K562 (cell line): ENCODE measurements around the gene TMPRSS9. TPM values are rescaled to one million over a fixed set of nuclear protein-coding genes. Genes with fewer than 3 reads are reported as not detected.

Experiments
- ATAC-seq: fragments of 200-7000 bp; cut with Tn5 transposase; 3 replicates; pipeline ENCODE4 v1.9.1; 2020; ENCODE audit warnings: moderate library complexity
- BruUV-seq: library from RNA; stranded (reverse); fragments of 400-500 nt; replicated peaks from 2 replicates; lab custom pipeline; 2021; lab: Mats Ljungman, UMichigan
- CTCF ChIA-PET: fragments of 300-600 bp; formaldehyde crosslinking; extraction: SDS; loops from one replicate; lab custom pipeline; 2021; ENCODE audit warnings: low intra/inter-chr PET ratio; lab: Yijun Ruan, JAX
- POLR2A ChIA-PET: fragments of 300-600, 350-650 bp; sonication (Branson Sonifier 250); formaldehyde crosslinking; extraction: SDS; loops from one replicate; lab custom pipeline; 2021; ENCODE audit warnings: antibody characterized with exemption, inconsistent platforms; lab: Yijun Ruan, JAX
- DNase-seq, 4 experiments: peaks; one replicate each; pipeline versions ENCODE4 v3.0.0 to v3.0.0-alpha.2; 2011 to 2018; ENCODE audit warnings: low spot score in 3 of 4, mixed read lengths in 3 of 4; ENCODE audit errors: extremely low read depth in 1 of 4
- FAIRE-seq: peaks from 2 replicates; lab custom pipeline; 2011; peaks lifted over from hg19 to GRCh38; lab: Jason Lieb, UNC
- H2AFZ ChIP-seq: 2 replicates; pipeline ENCODE4 v1.6.0; 2011; ENCODE audit warnings: low read depth, low read length, control low read depth, inconsistent platforms
- H3K27ac ChIP-seq: fragments of 200-600 bp; 3 replicates; pipeline ENCODE4 v1.8.0; 2011; ENCODE audit warnings: low read depth, mild to moderate bottlenecking, control low read depth, inconsistent platforms, low read length, moderate library complexity, mixed read lengths; ENCODE audit errors: extremely low read depth
- H3K27me3 ChIP-seq, 2 experiments: fragments of 300-600 bp in 1 of 2; 2 replicates in 1 of 2; 3 replicates in 1 of 2; pipeline versions ENCODE4 v1.6.0 to v1.8.0; 2011; ENCODE audit warnings: inconsistent platforms in 2 of 2, low read length in 2 of 2, mild to moderate bottlenecking in 1 of 2, mixed read lengths in 1 of 2, moderate library complexity in 1 of 2; ENCODE audit not compliant: control insufficient read depth in 2 of 2, insufficient read depth in 2 of 2
- H3K36me3 ChIP-seq: fragments of 300-600 bp; 3 replicates; pipeline ENCODE4 v1.8.0; 2011; ENCODE audit warnings: mild to moderate bottlenecking, low read length, inconsistent platforms; ENCODE audit not compliant: control insufficient read depth, insufficient read depth
- H3K4me1 ChIP-seq, 2 experiments: fragments of 200-600 bp in 1 of 2; replicated peaks in 1 of 2; 2 replicates in 1 of 2; 3 replicates in 1 of 2; pipeline versions ENCODE4 v1.5.1 to v1.8.0; 2011; ENCODE audit warnings: inconsistent platforms in 2 of 2, low read length in 2 of 2, mild to moderate bottlenecking in 1 of 2, mixed read lengths in 1 of 2, moderate library complexity in 1 of 2; ENCODE audit not compliant: control insufficient read depth in 2 of 2, insufficient read depth in 2 of 2
- H3K4me2 ChIP-seq: 2 replicates; pipeline ENCODE4 v1.6.1; 2011; ENCODE audit warnings: low read length, control low read depth, inconsistent platforms, mixed read lengths; ENCODE audit not compliant: insufficient read depth
- H3K4me3 ChIP-seq: fragments of 200-600 bp; sonication (generic), shearing (Covaris generic); 2 replicates; pipeline ENCODE4 v1.5.1; 2016; ENCODE audit warnings: control low read depth, inconsistent platforms
- H3K79me2 ChIP-seq: fragments of 200-600 bp; 3 replicates; pipeline ENCODE4 v1.8.0; 2011; ENCODE audit warnings: low read length, inconsistent platforms; ENCODE audit not compliant: control insufficient read depth, insufficient read depth
- H3K9ac ChIP-seq, 2 experiments: 2 replicates each; pipeline versions ENCODE4 v1.6.0 to v1.6.1; 2011; ENCODE audit warnings: low read depth in 2 of 2, low read length in 2 of 2, control low read depth in 1 of 2, inconsistent platforms in 1 of 2, mild to moderate bottlenecking in 1 of 2, mixed read lengths in 1 of 2; ENCODE audit not compliant: insufficient read depth in 1 of 2
- H3K9me1 ChIP-seq: one replicate; pipeline ENCODE4 v1.6.0; 2011; ENCODE audit warnings: inconsistent platforms, mild to moderate bottlenecking, low read length, moderate library complexity; ENCODE audit not compliant: control insufficient read depth, insufficient read depth
- H3K9me3 ChIP-seq: replicated peaks from 2 replicates; pipeline ENCODE4 v1.5.1; 2011; ENCODE audit warnings: low read depth, low read length, inconsistent platforms; ENCODE audit not compliant: control insufficient read depth, insufficient read depth
- H4K20me1 ChIP-seq: replicated peaks from 2 replicates; pipeline ENCODE4 v1.6.1; 2011; ENCODE audit warnings: low read length, inconsistent platforms, mixed read lengths; ENCODE audit not compliant: control insufficient read depth, insufficient read depth
- ATF2 ChIP-seq: sonication (generic); formaldehyde crosslinking; IDR thresholded peaks from 2 replicates; pipeline ENCODE4 v1.8.1; 2022; ENCODE audit warnings: missing genetic modification reagents
- POLR2G ChIP-seq: fragments of 200-400 bp; formaldehyde crosslinking; IDR thresholded peaks from 2 replicates; pipeline ENCODE4 v1.6.1; 2017; ENCODE audit warnings: low read depth, mild to moderate bottlenecking, antibody characterized with exemption, low read length, moderate library complexity
- PURB ChIP-seq: sonication (generic); formaldehyde crosslinking; IDR thresholded peaks from 2 replicates; pipeline ENCODE4 v1.9.0; 2021; ENCODE audit warnings: low read depth, mild to moderate bottlenecking, missing genetic modification reagents
- RBFOX2 ChIP-seq: fragments of 200-400 bp; formaldehyde crosslinking; IDR thresholded peaks from 2 replicates; pipeline ENCODE4 v1.6.1; 2017; ENCODE audit warnings: low read depth, mild to moderate bottlenecking, low read length, moderate library complexity
- USF1 ChIP-seq: sonication (generic); formaldehyde crosslinking; IDR thresholded peaks from 2 replicates; pipeline ENCODE4 v1.9.0; 2022; ENCODE audit warnings: mild to moderate bottlenecking, missing genetic modification reagents
- USF2 ChIP-seq: sonication (generic); formaldehyde crosslinking; IDR thresholded peaks from 2 replicates; pipeline ENCODE4 v1.5.0; 2020; ENCODE audit warnings: missing genetic modification reagents
- ZNF445 ChIP-seq: fragments of 250-450 bp; sonication (Bioruptor Pico); IDR thresholded peaks from 2 replicates; pipeline ENCODE4 v1.4.0; 2020; ENCODE audit warnings: low read depth, mild to moderate bottlenecking, moderate library complexity
- ZNF740 ChIP-seq, 3 experiments: fragments of 200-800 bp in 1 of 3; sonication (Bioruptor generic) in 1 of 3; sonication (generic) in 1 of 3; formaldehyde crosslinking in 1 of 3; IDR thresholded peaks; 2 replicates each; pipeline versions ENCODE4 v1.6.1 to v1.8.0; 2016 to 2022; ENCODE audit warnings: mild to moderate bottlenecking in 2 of 3, missing compliant biosample characterization in 2 of 3, missing genetic modification characterization in 2 of 3, missing genetic modification reagents in 1 of 3
- ZSCAN32 ChIP-seq: fragments of 450-650 bp; formaldehyde crosslinking; IDR thresholded peaks from 2 replicates; pipeline ENCODE4 v1.4.0; 2020; ENCODE audit warnings: mild to moderate bottlenecking, moderate library complexity
- WGBS: fragments of 100-300 bp; shearing (Covaris generic); methylation state at CpG from one replicate; pipeline ENCODE4 v1.1.6; 2016; ENCODE audit warnings: low coverage, mixed read lengths; ENCODE audit not compliant: insufficient coverage; ENCODE audit errors: missing lambda C conversion rate; 5-methylcytosine and 5-hydroxymethylcytosine counted together
- in situ Hi-C: fragments of 300-500 bp; cut with MboI; formaldehyde crosslinking; loops from 4 replicates; pipeline ENCODE4 v1.15.0; 2018; ENCODE audit warnings: inconsistent platforms, mixed read lengths
- intact Hi-C: fragments of 100-400 bp; cut with micrococcal nuclease; formaldehyde crosslinking; loops from 2 replicates; pipeline ENCODE4 v1.14.2; 2022
- polyA plus RNA-seq, 8 experiments: library from polyadenylated mRNA; depleted of rRNA in 4 of 8; stranded (reverse) in 5 of 8; unstranded in 3 of 8; fragments of >200 nt; fragmentation: Nextera tagmentation in 2 of 8; fragmentation: Illumina TruSeq in 1 of 8; extraction: Ambion mirVana in 2 of 8; extraction: Trizol in 1 of 8; gene quantifications; 2 replicates each; pipeline versions ENCODE4 v1.2.1 to v1.2.3, GENCODE V29; 2011 to 2014; ENCODE audit warnings: inconsistent platforms in 1 of 8, missing spikeins in 1 of 8
- total RNA-seq, 7 experiments: library from RNA; depleted of rRNA in 6 of 7; stranded (reverse); fragments of >200 nt in 6 of 7; fragmentation: Illumina TruSeq in 2 of 7; extraction: Trizol in 2 of 7; gene quantifications; 2 replicates each; pipeline versions ENCODE4 v1.2.1 to v1.2.3, GENCODE V29; 2011 to 2021; ENCODE audit warnings: low replicate concordance in 1 of 7

The TMPRSS9 gene
- total and polyA plus RNA-seq, 9 of the 15 experiments (the other 6 are each of a cell fraction or from before 2014, with no cell fraction given): 0.01 to 0.03 TPM; not detected in 7

GRCh38 chr19:2425622-2426581, 65.8 kb downstream of the TMPRSS9 start:
- 69% methylated on average over 21 of the region's 29 CpGs for WGBS
- ChIA-PET CTCF (no interaction called here), POLR2A (interaction anchor here (0.5 to 1.7 kb wide), 5 partner anchors 13 to 197 kb away, joined by 3 to 5 read pairs (median 4); no protein-coding TSS in a partner anchor)
- Histone ChIP-seq H3K9me3 (no peaks in the 10 kb centered on the region), H3K9ac (peak overlapping the region; percentile 99 to 100), H3K36me3 (peaks cover 67% of the 10 kb centered on the region; the same call in 2 of the 3 replicates), H4K20me1 (peaks cover 10% of the 10 kb centered on the region; the same call in 1 of the 2 replicates), H3K4me3 (peak overlapping the region; percentile 98), H3K9me1 (no peaks in the 10 kb centered on the region), H2AFZ (no peak overlapping the region), H3K27ac (peak overlapping the region; percentile 100), H3K4me2 (peak overlapping the region; percentile 98), H3K79me2 (peaks cover 43% of the 10 kb centered on the region), H3K4me1 (peaks cover 11 to 76% of the 10 kb centered on the region in 2 experiments; a peak in 4 of 5 replicates), H3K27me3 (no peaks in the 10 kb centered on the region)
- intact Hi-C loops: no loop called here
- BruUV-seq: no TSS peak
- FAIRE-seq (no peak), ATAC-seq (no peak), DNase-seq (no peak)
- in situ Hi-C loops: no loop called here
- 0 out of 2 replicates have a peak, but pooled peaks have one; percentile 8 for TF ChIP-seq USF2 (CRISPR knock-in tag)
- peak; percentile 63 for TF ChIP-seq POLR2G
- TF ChIP-seq PURB (CRISPR knock-in tag): no peak
- TF ChIP-seq ATF2: no peak
- TF ChIP-seq ZSCAN32 (CRISPR knock-in tag): no peak
- 0 out of 2 replicates have a peak, but pooled peaks have one; percentile 21 for TF ChIP-seq USF1
- TF ChIP-seq ZNF740 (CRISPR knock-in tag; IDR thresholded peaks at IDR 0.05): peak; percentile 63; the same call in 1 of the 2 replicates
- no peak for TF ChIP-seq ZNF740 (tag; IDR thresholded peaks at IDR 0.05)
- no peak for TF ChIP-seq ZNF445 (CRISPR knock-in tag)
- peak; percentile 43 for TF ChIP-seq RBFOX2
